ENCODE measurements around the gene MTHFD1L. TPM values are rescaled to one million over a fixed set of nuclear protein-coding genes. Genes with fewer than 3 reads are reported as not detected.

Gene MTHFD1L
- total and polyA plus RNA-seq, 2 of the 8 experiments (the other 6 are each of a cell fraction or from before 2014, with no cell fraction given): 29.2 to 105 TPM

GRCh38 chr6:151014404-151015100 is 149.1 kb downstream of the MTHFD1L start (continued):
- TF ChIP-seq USF2 (IDR thresholded peaks at IDR 0.05; ENCODE audit: low read length) (no peak), POLR2A (IDR thresholded peaks at IDR 0.05; ENCODE audit: control extremely low read depth in 1 of 2, low read depth in 2 of 2, low read length in 2 of 2) (no peak), RAD21 (IDR thresholded peaks at IDR 0.05 in 1 of 2, conservative IDR thresholded peaks at IDR 0.05 in 1 of 2; ENCODE audit: low read depth in 2 of 2, low read length in 2 of 2) (peak; percentile 93 to 95)

Data from H1 (cell line).